ENCODE measurements around the gene KIF25.
"Not testable (repeated sequence)": the region's sequence is repeated elsewhere in the genome, so short reads cannot be mapped to it uniquely, and the experiment has no call there.

Gene KIF25

GRCh38 chr6:167996424-167997199 is 859 bp upstream of the KIF25 start:
- no peak for DNase-seq

- DNase-seq = no peak
Measured at GRCh38 chr6:167998215-167998614, 744 bp downstream of the KIF25 start.

- no peak for DNase-seq
Measured at GRCh38 chr6:168000198-168001028, 2.9 kb downstream of the KIF25 start.

GRCh38 chr6:168001029-168001332 is 3.5 kb downstream of the KIF25 start:
- no peak for DNase-seq

- not testable (repeated sequence) for DNase-seq
Measured at GRCh38 chr6:168001514-168001913, 4.0 kb downstream of the KIF25 start.

- DNase-seq = no peak
Measured at GRCh38 chr6:168002804-168003203, 5.3 kb downstream of the KIF25 start.

- DNase-seq = no peak
Measured at GRCh38 chr6:168004023-168004422, 6.6 kb downstream of the KIF25 start.

- DNase-seq = no peak
Measured at GRCh38 chr6:168004945-168005344, 7.5 kb downstream of the KIF25 start.

- no peak for DNase-seq
Measured at GRCh38 chr6:168005796-168006195, 8.3 kb downstream of the KIF25 start.

- DNase-seq = no peak
Measured at GRCh38 chr6:168007592-168008338, 10.3 kb downstream of the KIF25 start.

- DNase-seq = no peak
Measured at GRCh38 chr6:168009331-168009730, 11.9 kb downstream of the KIF25 start.

GRCh38 chr6:168011291-168011690 is 13.8 kb downstream of the KIF25 start:
- DNase-seq = no peak

- DNase-seq = no peak
Measured at GRCh38 chr6:168012431-168013249, 15.2 kb downstream of the KIF25 start.

GRCh38 chr6:168013250-168013915 is 15.9 kb downstream of the KIF25 start:
- DNase-seq = no peak

GRCh38 chr6:168014428-168014827 is 17.0 kb downstream of the KIF25 start:
- no peak for DNase-seq

GRCh38 chr6:168015009-168015408 is 17.5 kb downstream of the KIF25 start:
- DNase-seq = no peak

- DNase-seq = no peak
Measured at GRCh38 chr6:168015482-168016175, 18.2 kb downstream of the KIF25 start.

- DNase-seq = no peak
Measured at GRCh38 chr6:168016176-168016620, 18.7 kb downstream of the KIF25 start.

- no peak for DNase-seq
Measured at GRCh38 chr6:168016721-168017525, 19.5 kb downstream of the KIF25 start.

- no peak for DNase-seq
Measured at GRCh38 chr6:168017629-168018028, 20.2 kb downstream of the KIF25 start.

GRCh38 chr6:168018664-168019063 is 21.2 kb downstream of the KIF25 start:
- DNase-seq = no peak
